PC-9 (cell line): ENCODE measurements around the gene SMYD2. TPM values are rescaled to one million over a fixed set of nuclear protein-coding genes. Genes with fewer than 3 reads are reported as not detected.

ENCODE experiments used
- BruUV-seq: library from RNA; stranded (reverse); fragments of 400-500 nt; replicated peaks from 2 replicates; lab custom pipeline; 2021; lab: Mats Ljungman, UMichigan
- CTCF ChIA-PET: fragments of 300-600 bp; sonication (Branson Sonifier 250); formaldehyde crosslinking; loops from one replicate; lab custom pipeline; 2022; ENCODE audit warnings: antibody characterized with exemption; lab: Charles Lee
- POLR2A ChIA-PET: fragments of 300-600 bp; sonication (Branson Sonifier 250); formaldehyde crosslinking; loops from one replicate; lab custom pipeline; 2022; ENCODE audit warnings: antibody characterized with exemption; ENCODE audit not compliant: unreplicated experiment; lab: Charles Lee
- DNase-seq, 2 experiments: peaks; one replicate each; pipeline versions ENCODE4 v3.0.0 to v3.0.0-alpha.2; 2015 to 2022; ENCODE audit warnings: mixed read lengths in 1 of 2
- H2AFZ ChIP-seq: fragments of 200-600 bp; sonication (generic); 2 replicates; pipeline ENCODE4 v1.8.1; 2017; ENCODE audit warnings: antibody characterized with exemption
- H3F3A ChIP-seq: fragments of 200-600 bp; sonication (generic); 2 replicates; pipeline ENCODE4 v1.8.1; 2017; ENCODE audit warnings: antibody characterized with exemption, mild to moderate bottlenecking, low read depth; ENCODE audit not compliant: insufficient read depth
- H3K27ac ChIP-seq: fragments of 200-600 bp; sonication (generic); 2 replicates; pipeline ENCODE4 v1.6.1; 2016; ENCODE audit warnings: mixed run types
- H3K27me3 ChIP-seq: fragments of 200-600 bp; sonication (generic); 2 replicates; pipeline ENCODE4 v1.6.1; 2016; ENCODE audit warnings: low read depth, mixed run types; ENCODE audit not compliant: insufficient read depth
- H3K36me3 ChIP-seq: fragments of 200-600 bp; sonication (generic); 2 replicates; pipeline ENCODE4 v1.6.1; 2016; ENCODE audit warnings: low read depth, mixed run types
- H3K4me1 ChIP-seq: fragments of 200-600 bp; sonication (generic); replicated peaks from 2 replicates; pipeline ENCODE4 v1.6.1; 2016; ENCODE audit warnings: mixed run types; ENCODE audit not compliant: insufficient read depth
- H3K4me2 ChIP-seq: fragments of 200-600 bp; sonication (generic); 2 replicates; pipeline ENCODE4 v1.6.1; 2017; ENCODE audit warnings: mixed run types
- H3K4me3 ChIP-seq: fragments of 200-600 bp; sonication (generic); 2 replicates; pipeline ENCODE4 v1.6.1; 2016; ENCODE audit warnings: mixed run types
- H3K79me2 ChIP-seq: fragments of 200-600 bp; sonication (generic); 2 replicates; pipeline ENCODE4 v1.6.1; 2017; ENCODE audit warnings: low read depth, mixed run types
- H3K9me2 ChIP-seq: fragments of 200-600 bp; sonication (generic); 2 replicates; pipeline ENCODE4 v1.8.1; 2017; ENCODE audit warnings: mild to moderate bottlenecking; ENCODE audit not compliant: insufficient read depth
- H3K9me3 ChIP-seq: fragments of 200-600 bp; sonication (generic); 2 replicates; pipeline ENCODE4 v1.8.1; 2016; ENCODE audit warnings: low read depth; ENCODE audit not compliant: insufficient read depth
- H4K20me1 ChIP-seq: fragments of 200-600 bp; sonication (generic); 2 replicates; pipeline ENCODE4 v1.8.1; 2017; ENCODE audit not compliant: insufficient read depth
- CTCF ChIP-seq: fragments of 200-600 bp; sonication (generic); conservative IDR thresholded peaks from 2 replicates; pipeline ENCODE4 v1.6.1; 2017; ENCODE audit warnings: mixed run types, antibody characterized with exemption, mild to moderate bottlenecking, moderate library complexity
- EZH2 ChIP-seq: fragments of 200-600 bp; sonication (generic); IDR thresholded peaks from 2 replicates; pipeline ENCODE4 v1.8.0; 2017; ENCODE audit warnings: antibody characterized with exemption, low read depth
- intact Hi-C: fragments of 100-400 bp; cut with micrococcal nuclease; formaldehyde crosslinking; loops from one replicate; pipeline ENCODE4 v1.10.0; 2022; ENCODE audit not compliant: unreplicated experiment
- total RNA-seq: library from RNA; stranded (reverse); gene quantifications from 2 replicates; pipeline ENCODE4 v1.2.3, GENCODE V29; 2021

Gene SMYD2
- total RNA-seq, 1 experiment from 2014 or later, result 36.4 TPM

DNA sequence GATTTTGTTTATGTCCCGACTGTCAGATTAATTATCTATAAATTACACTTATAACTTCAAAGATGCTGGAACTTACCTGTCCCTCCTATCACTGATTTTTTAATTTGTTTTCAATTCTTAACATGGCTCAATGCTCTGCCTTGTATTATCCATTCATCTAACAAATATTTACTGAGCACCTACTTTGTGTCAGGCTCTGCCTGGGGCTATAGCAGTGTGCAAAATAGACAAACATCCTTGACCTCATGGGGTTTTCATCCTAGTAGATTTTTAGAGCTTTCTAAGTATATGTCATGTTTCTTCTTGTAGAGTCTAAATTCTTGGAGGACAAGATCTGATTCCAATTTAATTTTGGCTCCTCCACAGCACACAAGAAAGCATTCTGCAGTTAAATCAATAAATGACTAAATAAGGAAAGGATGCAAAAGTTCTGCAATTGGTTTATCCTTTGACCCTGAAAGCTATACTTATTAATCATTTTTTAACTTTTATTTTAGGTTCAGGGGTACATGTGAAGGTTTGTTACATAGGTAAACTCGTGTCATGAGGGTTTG is 10.8 kb upstream of the SMYD2 start:
- Histone ChIP-seq H3K79me2 (no peaks in the 10 kb centered on the region), H3K36me3 (no peaks in the 10 kb centered on the region), H3K9me3 (no peaks in the 10 kb centered on the region), H3K27ac (no peak overlapping the region), H3K9me2 (no peaks in the 10 kb centered on the region), H3K4me1 (no peaks in the 10 kb centered on the region), H3K4me2 (no peak overlapping the region), H3F3A (no peaks in the 10 kb centered on the region; the same call in 1 of the 2 replicates), H2AFZ (0 out of 2 replicates have a peak overlapping the region, but pooled peaks have one; percentile 5), H4K20me1 (no peaks in the 10 kb centered on the region), H3K27me3 (no peaks in the 10 kb centered on the region), H3K4me3 (no peak overlapping the region)
- no TSS peak for BruUV-seq
- DNase-seq, result no peak
- TF ChIP-seq CTCF, result no peak
- TF ChIP-seq EZH2, result no peak
- ChIA-PET POLR2A (no interaction called here), CTCF (no interaction called here)
- intact Hi-C loops, result no loop called here

GRCh38 chr1:214271174-214271858 is 9.6 kb upstream of the SMYD2 start:
- Histone ChIP-seq H3K9me2 (no peaks in the 10 kb centered on the region), H3K9me3 (no peaks in the 10 kb centered on the region), H4K20me1 (no peaks in the 10 kb centered on the region), H3K36me3 (no peaks in the 10 kb centered on the region), H3K4me3 (no peak overlapping the region), H3K4me2 (no peak overlapping the region), H2AFZ (no peak overlapping the region), H3K27me3 (no peaks in the 10 kb centered on the region), H3F3A (no peaks in the 10 kb centered on the region; the same call in 1 of the 2 replicates), H3K27ac (no peak overlapping the region), H3K4me1 (no peaks in the 10 kb centered on the region), H3K79me2 (no peaks in the 10 kb centered on the region)
- no TSS peak for BruUV-seq
- no peak for DNase-seq
- POLR2A ChIA-PET, result no interaction called here
- CTCF ChIA-PET, result interaction anchor here (0.7 kb wide), 1 partner anchor 12 kb away, joined by 4 read pairs; no protein-coding TSS in a partner anchor
- TF ChIP-seq EZH2 (no peak), CTCF (no peak)
- intact Hi-C loops, result no loop called here

GRCh38 chr1:214271995-214272731 is 8.8 kb upstream of the SMYD2 start:
- intact Hi-C loops, result no loop called here
- Histone ChIP-seq H3K9me3 (no peaks in the 10 kb centered on the region), H2AFZ (no peak overlapping the region), H3K27me3 (no peaks in the 10 kb centered on the region), H3K4me1 (no peaks in the 10 kb centered on the region), H3K4me3 (no peak overlapping the region), H3F3A (no peaks in the 10 kb centered on the region; the same call in 1 of the 2 replicates), H3K4me2 (no peak overlapping the region), H3K27ac (no peak overlapping the region), H4K20me1 (no peaks in the 10 kb centered on the region), H3K9me2 (no peaks in the 10 kb centered on the region), H3K79me2 (no peaks in the 10 kb centered on the region), H3K36me3 (no peaks in the 10 kb centered on the region)
- BruUV-seq, result no TSS peak
- DNase-seq, result no peak
- no peak for TF ChIP-seq CTCF
- CTCF ChIA-PET, result interaction anchor here (0.6 kb wide), 1 partner anchor 60 kb away, joined by 3 read pairs; no protein-coding TSS in a partner anchor
- POLR2A ChIA-PET, result no interaction called here
